ENCODE data around the gene KAT14.

DNA sequence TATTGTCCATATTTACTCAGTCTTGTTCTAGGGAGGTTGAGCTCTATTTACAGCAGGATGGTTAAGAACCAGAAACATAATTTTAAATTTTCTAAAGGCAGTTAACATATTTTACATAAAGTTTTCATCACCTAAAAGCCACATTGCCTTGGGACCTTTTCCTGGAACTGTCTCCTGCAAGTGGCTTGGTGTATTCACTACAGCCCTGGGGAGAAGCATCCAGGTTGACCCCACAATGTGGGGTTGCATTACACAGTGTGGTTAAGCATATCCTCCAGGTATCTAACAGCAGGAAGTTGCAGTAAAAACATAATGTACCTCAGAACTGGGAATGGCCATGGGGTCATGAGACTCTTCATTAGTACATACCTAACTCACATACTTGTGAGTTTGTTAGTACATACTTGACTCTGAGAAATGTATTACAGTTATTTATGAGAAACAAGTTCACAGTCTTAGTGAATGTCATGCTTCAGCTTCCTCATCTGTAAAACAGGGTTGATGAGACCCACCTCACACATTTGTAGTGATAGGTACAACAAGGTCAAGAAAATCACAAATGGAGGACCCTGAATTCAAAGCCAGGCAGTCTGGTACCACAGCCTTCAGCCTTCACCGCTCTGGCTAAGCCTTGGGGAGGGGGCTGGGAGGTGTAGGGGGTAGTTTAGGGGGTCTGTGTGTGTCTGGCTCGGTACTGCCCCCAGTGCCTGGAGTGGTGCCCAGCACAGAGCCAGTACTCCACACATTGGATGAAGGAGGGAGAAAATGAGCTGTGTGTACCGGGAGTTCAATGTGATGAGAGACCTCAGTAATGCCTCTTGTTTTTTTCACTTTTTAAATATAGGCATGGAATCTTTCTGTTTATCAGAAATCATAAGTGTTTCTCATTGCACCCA, 52.9 kb downstream of the KAT14 start:
- TF ChIP-seq, protein P1, sequence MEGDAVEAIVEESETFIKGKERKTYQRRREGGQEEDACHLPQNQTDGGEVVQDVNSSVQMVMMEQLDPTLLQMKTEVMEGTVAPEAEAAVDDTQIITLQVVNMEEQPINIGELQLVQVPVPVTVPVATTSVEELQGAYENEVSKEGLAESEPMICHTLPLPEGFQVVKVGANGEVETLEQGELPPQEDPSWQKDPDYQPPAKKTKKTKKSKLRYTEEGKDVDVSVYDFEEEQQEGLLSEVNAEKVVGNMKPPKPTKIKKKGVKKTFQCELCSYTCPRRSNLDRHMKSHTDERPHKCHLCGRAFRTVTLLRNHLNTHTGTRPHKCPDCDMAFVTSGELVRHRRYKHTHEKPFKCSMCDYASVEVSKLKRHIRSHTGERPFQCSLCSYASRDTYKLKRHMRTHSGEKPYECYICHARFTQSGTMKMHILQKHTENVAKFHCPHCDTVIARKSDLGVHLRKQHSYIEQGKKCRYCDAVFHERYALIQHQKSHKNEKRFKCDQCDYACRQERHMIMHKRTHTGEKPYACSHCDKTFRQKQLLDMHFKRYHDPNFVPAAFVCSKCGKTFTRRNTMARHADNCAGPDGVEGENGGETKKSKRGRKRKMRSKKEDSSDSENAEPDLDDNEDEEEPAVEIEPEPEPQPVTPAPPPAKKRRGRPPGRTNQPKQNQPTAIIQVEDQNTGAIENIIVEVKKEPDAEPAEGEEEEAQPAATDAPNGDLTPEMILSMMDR (IDR thresholded peaks at IDR 0.05), result no peak
- no peak for TF ChIP-seq POLR2A (IDR thresholded peaks at IDR 0.05)

Data from body of pancreas (tissue), 4 donors.